Keratinocyte (primary cell): ENCODE data around the gene AEN. TPM values are rescaled to one million over a fixed set of nuclear protein-coding genes. Genes with fewer than 3 reads are reported as not detected.

ENCODE experiments used
- DNase-seq: peaks from one replicate; pipeline ENCODE4 v3.0.0-alpha.2; 2011; ENCODE audit warnings: low read depth, missing footprints, low spot score
- FAIRE-seq: peaks from 2 replicates; lab custom pipeline; 2011; peaks lifted over from hg19 to GRCh38; lab: Jason Lieb, UNC
- H2AFZ ChIP-seq: 2 replicates; pipeline ENCODE4 v1.6.0; 2012; ENCODE audit warnings: low read length, control low read depth, inconsistent platforms; ENCODE audit not compliant: control insufficient read depth
- H3K27ac ChIP-seq: 2 replicates; pipeline ENCODE4 v1.5.1; 2011; ENCODE audit warnings: low read length; ENCODE audit not compliant: control insufficient read depth, insufficient read depth
- H3K27me3 ChIP-seq: 3 replicates; pipeline ENCODE4 v1.6.0; 2011; ENCODE audit warnings: low read length; ENCODE audit not compliant: control insufficient read depth, insufficient read depth; ENCODE audit errors: extremely low read depth
- H3K36me3 ChIP-seq, 2 experiments: 2 replicates in 1 of 2; 3 replicates in 1 of 2; pipeline ENCODE4 v1.5.1; 2011; ENCODE audit warnings: low read length in 2 of 2, mild to moderate bottlenecking in 1 of 2; ENCODE audit not compliant: control insufficient read depth in 2 of 2, insufficient read depth in 2 of 2; ENCODE audit errors: extremely low read depth in 1 of 2
- H3K4me1 ChIP-seq: 3 replicates; pipeline ENCODE4 v1.5.1; 2011; ENCODE audit warnings: low read length; ENCODE audit not compliant: control insufficient read depth, insufficient read depth; ENCODE audit errors: extremely low read depth
- H3K4me2 ChIP-seq: 3 replicates; pipeline ENCODE4 v1.6.0; 2011; ENCODE audit warnings: low read depth, low read length; ENCODE audit not compliant: control insufficient read depth, insufficient read depth; ENCODE audit errors: extremely low read depth
- H3K4me3 ChIP-seq, 3 experiments: fragments of 200-600 bp in 1 of 3; sonication (generic) in 1 of 3; 2 replicates in 2 of 3; 3 replicates in 1 of 3; pipeline ENCODE4 v1.5.1; 2011 to 2016; ENCODE audit warnings: low read length in 3 of 3, mild to moderate bottlenecking in 3 of 3, control low read depth in 2 of 3, inconsistent platforms in 1 of 3, low read depth in 1 of 3, mixed read lengths in 1 of 3, mixed run types in 1 of 3, moderate library complexity in 1 of 3; ENCODE audit not compliant: control insufficient read depth in 2 of 3, insufficient read depth in 2 of 3; ENCODE audit errors: extremely low read depth in 1 of 3
- H3K79me2 ChIP-seq: 2 replicates; pipeline ENCODE4 v1.6.0; 2012; ENCODE audit warnings: low read length; ENCODE audit not compliant: control insufficient read depth, insufficient read depth
- H3K9ac ChIP-seq: 3 replicates; pipeline ENCODE4 v1.6.0; 2011; ENCODE audit warnings: low read length; ENCODE audit not compliant: control insufficient read depth, insufficient read depth; ENCODE audit errors: extremely low read depth
- H3K9me1 ChIP-seq: 3 replicates; pipeline ENCODE4 v1.6.0; 2011; ENCODE audit warnings: low read length; ENCODE audit not compliant: control insufficient read depth, insufficient read depth; ENCODE audit errors: extremely low read depth
- H3K9me3 ChIP-seq: 2 replicates; pipeline ENCODE4 v1.5.1; 2012; ENCODE audit warnings: low read depth, low read length; ENCODE audit not compliant: control insufficient read depth
- H4K20me1 ChIP-seq: 3 replicates; pipeline ENCODE4 v1.6.0; 2011; ENCODE audit warnings: low read length; ENCODE audit not compliant: control insufficient read depth, insufficient read depth; ENCODE audit errors: extremely low read depth
- CTCF ChIP-seq, 3 experiments: IDR thresholded peaks in 1 of 3; conservative IDR thresholded peaks in 1 of 3; optimal IDR thresholded peaks in 1 of 3; 2 replicates in 2 of 3; 3 replicates in 1 of 3; pipeline versions ENCODE3 to v1.5.1; 2011; ENCODE audit warnings: low read length in 3 of 3, mild to moderate bottlenecking in 3 of 3, moderate library complexity in 2 of 3, control low read depth in 1 of 3, inconsistent platforms in 1 of 3; ENCODE audit not compliant: insufficient read depth in 2 of 3; ENCODE audit errors: extremely low read depth in 1 of 3
- EZH2 ChIP-seq: IDR thresholded peaks from one replicate; pipeline ENCODE4 v1.6.1; 2012; ENCODE audit warnings: inconsistent platforms, mild to moderate bottlenecking, low read length, moderate library complexity
- dilution Hi-C: fragments of 300-500 bp; cut with MboI; formaldehyde crosslinking; loops from one replicate; pipeline ENCODE4 v1.7.0; 2020; ENCODE audit warnings: low sequenced_read_pairs; ENCODE audit not compliant: extremely low pct_ligation_motif_present
- polyA plus RNA-seq, 5 experiments: library from polyadenylated mRNA; depleted of rRNA in 3 of 5; stranded (reverse) in 3 of 5; stranded (forward) in 1 of 5; unstranded in 1 of 5; fragments of >200 nt; gene quantifications; 1 replicate in 1 of 5; 2 replicates in 3 of 5; 3 replicates in 1 of 5; pipeline versions ENCODE4 v1.2.1 to v1.2.3, GENCODE V29; 2011 to 2012; ENCODE audit warnings: missing spikeins in 2 of 5, low read depth in 1 of 5, low replicate concordance in 1 of 5

AEN gene
- polyA plus RNA-seq, 1 donor (not counting 4 experiments of a cell fraction or from before 2014, with no cell fraction given) = 27.5 TPM

- no peak for FAIRE-seq
- dilution Hi-C loops = no loop called here
- Histone ChIP-seq H3K79me2 (no peaks in the 10 kb centered on the region), H3K9ac (no peak overlapping the region), H3K4me2 (no peak overlapping the region), H3K9me3 (no peaks in the 10 kb centered on the region), H3K36me3 (no peaks in the 10 kb centered on the region), H2AFZ (no peak overlapping the region), H3K27me3 (no peaks in the 10 kb centered on the region), H3K27ac (no peak overlapping the region), H3K9me1 (no peaks in the 10 kb centered on the region), H3K4me1 (no peaks in the 10 kb centered on the region), H4K20me1 (no peaks in the 10 kb centered on the region), H3K4me3 (no peak overlapping the region)
- TF ChIP-seq EZH2 (no peak), CTCF (optimal IDR thresholded peaks at IDR 0.05 in 1 of 3, IDR thresholded peaks at IDR 0.05 in 1 of 3, conservative IDR thresholded peaks at IDR 0.05 in 1 of 3; ENCODE audit: extremely low read depth in 1 of 3, insufficient read depth in 2 of 3, low read length in 3 of 3) (no peak)
- DNase-seq = no peak
Measured at GRCh38 chr15:88579322-88579721, 41.8 kb upstream of the AEN start.

- H3K27me3 ChIP-seq = no peaks in the 10 kb centered on the region
- no peak overlapping the region for H3K4me2 ChIP-seq
- H3K27ac ChIP-seq = no peak overlapping the region
- DNase-seq = no peak
- TF ChIP-seq EZH2 (no peak), CTCF (optimal IDR thresholded peaks at IDR 0.05 in 1 of 3, IDR thresholded peaks at IDR 0.05 in 1 of 3, conservative IDR thresholded peaks at IDR 0.05 in 1 of 3; ENCODE audit: extremely low read depth in 1 of 3, insufficient read depth in 2 of 3, low read length in 3 of 3) (no peak)
- no peaks in the 10 kb centered on the region for H3K79me2 ChIP-seq
- dilution Hi-C loops = no loop called here
- H2AFZ ChIP-seq = no peak overlapping the region
- no peaks in the 10 kb centered on the region for H3K4me1 ChIP-seq
- no peak overlapping the region for H3K4me3 ChIP-seq
- H4K20me1 ChIP-seq = no peaks in the 10 kb centered on the region
- H3K36me3 ChIP-seq = no peaks in the 10 kb centered on the region
- H3K9me1 ChIP-seq = no peaks in the 10 kb centered on the region
- H3K9ac ChIP-seq = no peak overlapping the region
- FAIRE-seq = no peak
- H3K9me3 ChIP-seq = no peaks in the 10 kb centered on the region
Measured at GRCh38 chr15:88580532-88580931, 40.6 kb upstream of the AEN start.
